Ascending aorta (tissue), 2 donors: ENCODE results near the gene SH3BP5. TPM values are rescaled to one million over a fixed set of nuclear protein-coding genes. Genes with fewer than 3 reads are reported as not detected.

Experiments
- DNase-seq, 2 donors: peaks; one replicate each; pipeline ENCODE4 v3.0.0-alpha.2; 2019; ENCODE audit warnings: low spot score in 2 of 2
- H3K27ac ChIP-seq, 2 donors: fragments of 200-600 bp; sonication (generic); one replicate each; pipeline ENCODE4 v1.5.1; 2016 to 2017; ENCODE audit warnings: mild to moderate bottlenecking in 1 of 2
- H3K27me3 ChIP-seq: fragments of 200-600 bp; sonication (generic); one replicate; pipeline ENCODE4 v1.5.1; 2017
- H3K36me3 ChIP-seq, 2 donors: fragments of 200-600 bp; sonication (generic); one replicate each; pipeline ENCODE4 v1.5.1; 2016
- H3K4me1 ChIP-seq, 2 donors: fragments of 200-600 bp; sonication (generic); one replicate each; pipeline ENCODE4 v1.5.1; 2016 to 2017; ENCODE audit warnings: mild to moderate bottlenecking in 1 of 2
- H3K4me3 ChIP-seq, 2 donors: fragments of 200-600 bp; sonication (generic); one replicate each; pipeline ENCODE4 v1.5.1; 2016 to 2017; ENCODE audit warnings: mild to moderate bottlenecking in 1 of 2
- H3K9me3 ChIP-seq, 2 donors: fragments of 200-600 bp; sonication (generic); one replicate each; pipeline ENCODE4 v1.5.1; 2016
- CTCF ChIP-seq, 3 experiments: fragments of 200-600 bp in 2 of 3; fragments of 450-650 bp in 1 of 3; sonication (generic) in 2 of 3; IDR thresholded peaks; one replicate each; pipeline ENCODE4 v1.5.1; 2016 to 2019; ENCODE audit warnings: antibody characterized with exemption in 3 of 3, mild to moderate bottlenecking in 1 of 3, moderate library complexity in 1 of 3
- intact Hi-C: fragments of 100-400 bp; cut with DNase I; formaldehyde crosslinking; loops from one replicate; pipeline ENCODE4 v1.15.1; 2023
- total RNA-seq: library from RNA; depleted of rRNA; stranded (reverse); fragments of >200 nt; gene quantifications from one replicate; pipeline ENCODE4 v1.1.0, GENCODE V29; 2016

SH3BP5 gene
- total RNA-seq, 1 donor from 2014 or later = 65.9 TPM

- Histone ChIP-seq H3K27ac (no peak overlapping the region), H3K9me3 (no peaks in the 10 kb centered on the region)
Observed at GRCh38 chr3:15265655-15266509, 66.5 kb downstream of the SH3BP5 start.

GRCh38 chr3:15264486-15264885 is 67.9 kb downstream of the SH3BP5 start:
- Histone ChIP-seq H3K36me3 (peaks cover 16 to 22% of the 10 kb centered on the region in 2 donors), H3K27ac (no peak overlapping the region), H3K4me3 (no peak overlapping the region), H3K27me3 (no peaks in the 10 kb centered on the region), H3K9me3 (no peaks in the 10 kb centered on the region), H3K4me1 (peaks cover 0 to 9% of the 10 kb centered on the region in 2 donors)
- no peak for DNase-seq
- TF ChIP-seq CTCF (IDR thresholded peaks at IDR 0.05) = no peak
- intact Hi-C loops = no loop called here

More at GRCh38 chr3:15265655-15266509, 66.5 kb downstream of the SH3BP5 start:
- intact Hi-C loops = loop anchor here (5.0 kb wide), 1 partner anchor 59 kb away; the partner anchor contains the start of gene CAPN7
- TF ChIP-seq CTCF (IDR thresholded peaks at IDR 0.05) = no peak
- Histone ChIP-seq H3K36me3 (peaks cover 5 to 12% of the 10 kb centered on the region in 2 donors), H3K27me3 (no peaks in the 10 kb centered on the region), H3K4me3 (no peak overlapping the region), H3K4me1 (peaks cover 0 to 18% of the 10 kb centered on the region in 2 donors)
- DNase-seq = no peak

DNA sequence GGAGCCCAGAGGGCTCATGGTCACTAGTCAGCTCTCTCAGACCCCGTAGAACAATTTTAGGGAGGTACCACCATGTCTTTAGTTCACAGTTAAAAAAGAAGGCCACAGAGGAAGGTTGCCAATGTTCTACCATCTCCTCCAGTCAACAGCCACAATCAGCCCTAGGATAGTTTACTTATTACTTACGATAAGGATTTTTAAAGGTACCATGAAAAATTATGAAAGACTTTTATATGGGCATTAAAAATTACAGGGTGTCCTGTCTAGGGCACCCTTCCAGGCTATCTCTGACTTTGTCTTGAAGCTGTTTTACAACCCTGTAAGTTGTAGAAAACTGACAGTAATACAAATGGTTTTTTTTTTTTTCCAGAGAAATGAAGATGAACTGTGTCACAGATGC is 68.5 kb downstream of the SH3BP5 start:
- DNase-seq = no peak

GRCh38 chr3:15263120-15263519 is 69.3 kb downstream of the SH3BP5 start:
- no peak for DNase-seq
- H3K4me3 ChIP-seq = no peak overlapping the region
- peaks cover 0 to under 1% of the 10 kb centered on the region in 2 donors for H3K4me1 ChIP-seq
- peaks cover 26 to 35% of the 10 kb centered on the region in 2 donors for H3K36me3 ChIP-seq
- H3K9me3 ChIP-seq = no peaks in the 10 kb centered on the region
- peak overlapping the region in 1 of 2 donors; percentile 39 for H3K27ac ChIP-seq
- TF ChIP-seq CTCF (IDR thresholded peaks at IDR 0.05) = no peak
- intact Hi-C loops = no loop called here
- no peaks in the 10 kb centered on the region for H3K27me3 ChIP-seq

More for the DNA sequence above, 68.5 kb downstream of the SH3BP5 start:
- Histone ChIP-seq H3K4me1 (peaks cover 0 to 4% of the 10 kb centered on the region in 2 donors), H3K4me3 (no peak overlapping the region), H3K9me3 (no peaks in the 10 kb centered on the region), H3K27me3 (no peaks in the 10 kb centered on the region), H3K36me3 (peaks cover 19 to 27% of the 10 kb centered on the region in 2 donors), H3K27ac (peak overlapping the region in 1 of 2 donors; percentile 39)
- no peak for TF ChIP-seq CTCF (IDR thresholded peaks at IDR 0.05)
- intact Hi-C loops = no loop called here

DNA sequence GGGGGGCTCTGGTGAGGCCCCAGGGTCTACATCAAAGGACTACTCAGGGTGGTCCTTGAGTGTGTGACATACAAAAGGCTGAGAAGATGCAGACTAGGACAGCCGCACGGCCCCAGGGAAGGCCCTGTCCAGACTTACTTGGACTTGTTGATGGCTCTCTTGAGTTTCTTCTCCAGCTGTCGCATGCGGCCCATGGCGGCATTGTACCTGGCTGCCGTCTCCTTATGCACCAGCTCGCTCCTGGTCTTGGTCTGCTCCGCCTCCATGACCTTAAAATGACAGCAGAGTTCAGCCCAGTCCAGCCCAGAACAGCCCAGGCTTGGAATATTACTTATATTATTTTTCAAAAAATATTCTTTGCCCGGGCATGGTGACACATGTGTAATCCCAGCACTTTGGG is 70.4 kb downstream of the SH3BP5 start:
- H3K27me3 ChIP-seq = no peaks in the 10 kb centered on the region
- H3K9me3 ChIP-seq = no peaks in the 10 kb centered on the region
- H3K27ac ChIP-seq = peak overlapping the region in 1 of 2 donors; percentile 23
- H3K4me3 ChIP-seq = no peak overlapping the region
- no peak for DNase-seq
- no peak for TF ChIP-seq CTCF (IDR thresholded peaks at IDR 0.05)
- no peaks in the 10 kb centered on the region for H3K4me1 ChIP-seq
- H3K36me3 ChIP-seq = peaks cover 32 to 46% of the 10 kb centered on the region in 2 donors
- intact Hi-C loops = no loop called here
